ENCODE measurements around the gene TAS2R10. TPM values are rescaled to one million over a fixed set of nuclear protein-coding genes. Genes with fewer than 3 reads are reported as not detected.

Gene TAS2R10
- total RNA-seq, result 2.5 to 3.2 TPM (median 2.7 TPM) in 3 replicates

DNA sequence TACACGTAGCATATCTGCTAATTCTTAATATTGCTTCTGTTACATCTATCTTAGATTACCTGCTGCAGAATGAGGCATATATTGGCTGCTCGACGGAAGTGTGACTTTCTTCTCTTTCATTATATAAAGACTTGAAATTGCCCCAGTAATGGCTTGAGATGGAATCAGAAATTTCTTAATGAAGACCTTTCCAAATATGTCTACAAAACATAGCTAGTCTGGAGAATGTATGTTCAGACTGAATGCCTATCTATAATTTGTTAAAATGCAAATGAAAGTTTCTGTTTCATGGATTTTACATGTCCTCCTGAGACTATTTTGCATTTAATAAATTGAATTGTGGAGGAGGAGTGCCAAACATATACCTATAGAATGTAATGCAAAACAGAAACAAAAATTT is at the start of gene TAS2R10:
Gene TAS2R10 (minus strand): TSS at position 101 of the 400 bp plus-strand sequence. CDS start 89 bp downstream, at position 12.
- no peaks in the 10 kb centered on the region for H3K27me3 Mint-ChIP-seq (ENCODE audit: low read depth)
- H3K4me1 Mint-ChIP-seq, result no peaks in the 10 kb centered on the region
- H3K27ac Mint-ChIP-seq, result peak within 1 kb of the TSS; percentile 15
- no peak within 1 kb of the TSS for H3K4me3 Mint-ChIP-seq
- no peaks in the 10 kb centered on the region for H3K9me3 Mint-ChIP-seq
- no peak for TF ChIP-seq CTCF (IDR thresholded peaks at IDR 0.05; ENCODE audit: unreplicated experiment)
- DNase-seq (ENCODE audit: low spot score in 2 of 2, unreplicated experiment in 2 of 2), result no peak
- peaks cover 3% of the 10 kb centered on the region for H3K36me3 Mint-ChIP-seq

DNA sequence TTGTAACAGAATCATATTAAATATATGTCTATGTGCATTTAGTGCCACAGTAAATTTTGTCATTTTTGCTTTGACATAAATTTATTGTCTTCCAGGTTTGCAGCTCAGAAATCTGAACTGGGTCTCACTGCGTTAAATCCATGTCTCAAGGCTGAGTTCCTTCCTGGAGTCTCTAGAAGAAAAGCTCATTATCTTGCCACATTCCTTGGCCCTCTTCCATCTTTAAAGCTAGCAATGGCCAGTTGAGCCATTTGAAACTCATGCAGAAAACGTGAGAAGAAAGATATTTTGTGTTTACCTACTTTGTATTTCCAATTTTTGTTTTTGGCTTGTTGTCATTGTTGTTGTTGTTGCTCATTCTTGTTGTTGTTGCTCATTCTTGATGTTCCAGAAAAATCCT is 47.2 kb upstream of the TAS2R10 start:
- Mint-ChIP-seq H3K36me3 (peaks cover 46% of the 10 kb centered on the region), H3K4me1 (peaks cover 5% of the 10 kb centered on the region), H3K27me3 (ENCODE audit: low read depth) (no peaks in the 10 kb centered on the region), H3K4me3 (no peak overlapping the region), H3K9me3 (peaks cover 39% of the 10 kb centered on the region), H3K27ac (peak overlapping the region; percentile 55)
- no peak for TF ChIP-seq CTCF (IDR thresholded peaks at IDR 0.05; ENCODE audit: unreplicated experiment)
- DNase-seq (ENCODE audit: low spot score in 2 of 2, unreplicated experiment in 2 of 2), result no peak

- no peak overlapping the region for H3K27ac Mint-ChIP-seq
- TF ChIP-seq CTCF (IDR thresholded peaks at IDR 0.05; ENCODE audit: unreplicated experiment), result no peak
- H3K27me3 Mint-ChIP-seq (ENCODE audit: low read depth), result no peaks in the 10 kb centered on the region
- H3K4me3 Mint-ChIP-seq, result no peak overlapping the region
- peaks cover 30% of the 10 kb centered on the region for H3K36me3 Mint-ChIP-seq
- DNase-seq (ENCODE audit: low spot score in 2 of 2, unreplicated experiment in 2 of 2), result no peak
- peaks cover 26% of the 10 kb centered on the region for H3K9me3 Mint-ChIP-seq
- no peaks in the 10 kb centered on the region for H3K4me1 Mint-ChIP-seq
These were observed 41.2 kb upstream of the TAS2R10 start for GRCh38 chr12:10867381-10867780.

DNA sequence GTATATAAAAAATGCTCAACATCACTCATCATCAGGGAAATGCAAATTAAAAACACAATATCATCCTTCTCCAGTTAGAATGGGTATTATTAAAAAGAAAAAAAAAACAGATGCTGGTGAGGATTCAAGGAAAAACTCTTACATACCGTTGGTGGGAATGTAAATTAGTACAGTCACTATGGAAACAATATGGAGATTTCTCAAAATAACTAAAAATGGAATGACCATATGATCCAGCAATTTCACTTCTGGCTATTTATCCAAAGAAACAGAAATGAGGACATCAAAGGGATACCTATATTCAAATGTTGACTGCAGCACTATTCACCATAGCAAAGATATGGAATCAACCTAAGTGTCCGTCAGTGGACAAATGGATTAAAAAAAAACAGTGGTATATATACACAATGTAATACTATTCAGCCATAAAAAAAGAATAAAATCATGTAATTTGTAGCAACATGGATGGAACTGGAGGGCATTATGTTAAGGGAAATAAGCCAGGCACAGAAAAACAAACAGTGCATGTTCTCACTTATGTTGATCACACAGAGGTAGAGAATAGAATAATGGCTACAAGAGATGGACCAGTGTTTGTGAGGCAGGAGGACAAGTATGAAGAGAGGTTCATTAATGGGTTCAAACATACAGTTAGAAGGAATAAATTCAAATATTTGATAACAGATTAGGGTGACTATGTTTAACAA is 37.5 kb upstream of the TAS2R10 start:
- TF ChIP-seq CTCF (IDR thresholded peaks at IDR 0.05; ENCODE audit: unreplicated experiment), result no peak
- H3K4me1 Mint-ChIP-seq, result no peaks in the 10 kb centered on the region
- peaks cover 53% of the 10 kb centered on the region for H3K36me3 Mint-ChIP-seq
- H3K9me3 Mint-ChIP-seq, result peaks cover 52% of the 10 kb centered on the region
- H3K27ac Mint-ChIP-seq, result no peak overlapping the region
- no peak overlapping the region for H3K4me3 Mint-ChIP-seq
- DNase-seq (ENCODE audit: low spot score in 2 of 2, unreplicated experiment in 2 of 2), result no peak
- no peaks in the 10 kb centered on the region for H3K27me3 Mint-ChIP-seq (ENCODE audit: low read depth)

DNA sequence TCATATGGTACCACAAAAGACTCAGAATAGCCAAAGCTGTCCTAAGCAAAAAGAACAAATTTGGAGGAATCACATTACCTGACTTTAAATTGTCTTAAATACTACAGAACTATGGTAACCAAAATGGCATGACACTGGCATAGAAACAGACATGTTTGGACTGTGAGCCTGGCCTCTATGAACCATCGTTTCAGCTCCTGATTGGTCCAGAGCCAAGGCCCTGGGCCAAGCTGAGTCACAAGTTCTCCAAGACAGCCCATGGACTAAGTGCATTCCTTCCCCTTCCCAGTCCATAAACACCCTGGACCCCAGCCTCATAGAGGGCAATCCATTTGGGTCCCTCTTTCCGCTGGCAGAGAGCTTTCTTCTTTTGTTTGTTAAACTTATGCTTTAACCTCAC is 35.2 kb upstream of the TAS2R10 start:
- H3K27ac Mint-ChIP-seq, result no peak overlapping the region

More for the DNA sequence above, 35.2 kb upstream of the TAS2R10 start:
- H3K27me3 Mint-ChIP-seq (ENCODE audit: low read depth), result no peaks in the 10 kb centered on the region
- no peak for DNase-seq (ENCODE audit: low spot score in 2 of 2, unreplicated experiment in 2 of 2)
- no peak overlapping the region for H3K4me3 Mint-ChIP-seq
- peaks cover 75% of the 10 kb centered on the region for H3K9me3 Mint-ChIP-seq
- no peaks in the 10 kb centered on the region for H3K4me1 Mint-ChIP-seq
- peaks cover 72% of the 10 kb centered on the region for H3K36me3 Mint-ChIP-seq
- no peak for TF ChIP-seq CTCF (IDR thresholded peaks at IDR 0.05; ENCODE audit: unreplicated experiment)
